Mesenchymal stem cell (in vitro differentiated cells and primary cell): ENCODE measurements around the gene ID3.
"Not testable (repeated sequence)": the region's sequence is repeated elsewhere in the genome, so short reads cannot be mapped to it uniquely, and the experiment has no call there.

ENCODE experiments used
- DNase-seq: peaks from one replicate; pipeline ENCODE4 v3.0.0-alpha.2; 2013
- H2AFZ ChIP-seq: one replicate; pipeline ENCODE4 v1.6.1; 2013; ENCODE audit warnings: low read depth, mild to moderate bottlenecking, control low read depth, inconsistent platforms, low read length, moderate library complexity
- H2AK5ac ChIP-seq: 2 replicates; pipeline ENCODE4 v1.6.1; 2013; ENCODE audit warnings: low read length, moderate library complexity, mild to moderate bottlenecking, inconsistent platforms; ENCODE audit not compliant: severe bottlenecking
- H2BK120ac ChIP-seq: one replicate; pipeline ENCODE4 v1.6.1; 2013; ENCODE audit warnings: low read depth, mild to moderate bottlenecking, inconsistent platforms, low read length, moderate library complexity
- H2BK12ac ChIP-seq, 2 experiments: one replicate each; pipeline ENCODE4 v1.6.1; 2013; ENCODE audit warnings: inconsistent platforms in 2 of 2, low read length in 2 of 2, mild to moderate bottlenecking in 2 of 2, moderate library complexity in 2 of 2, control low read depth in 1 of 2
- H2BK15ac ChIP-seq: one replicate; pipeline ENCODE4 v1.6.1; 2013; ENCODE audit warnings: mild to moderate bottlenecking, low read depth, inconsistent platforms; ENCODE audit not compliant: poor library complexity, severe bottlenecking
- H2BK5ac ChIP-seq: 2 replicates; pipeline ENCODE4 v1.6.1; 2013; ENCODE audit warnings: low read depth, mild to moderate bottlenecking, low read length, control low read depth, inconsistent platforms; ENCODE audit not compliant: poor library complexity, severe bottlenecking
- H3K14ac ChIP-seq, 2 experiments: one replicate each; pipeline ENCODE4 v1.6.1; 2013; ENCODE audit warnings: inconsistent platforms in 2 of 2, low read length in 2 of 2, control low read depth in 1 of 2, mild to moderate bottlenecking in 1 of 2, moderate library complexity in 1 of 2
- H3K18ac ChIP-seq, 2 experiments: one replicate each; pipeline ENCODE4 v1.6.1; 2013; ENCODE audit warnings: inconsistent platforms in 2 of 2, low read length in 2 of 2, control low read depth in 1 of 2, low read depth in 1 of 2, mild to moderate bottlenecking in 1 of 2
- H3K23ac ChIP-seq, 2 experiments: one replicate each; pipeline ENCODE4 v1.6.1; 2013; ENCODE audit warnings: inconsistent platforms in 2 of 2, low read length in 2 of 2, mild to moderate bottlenecking in 2 of 2, moderate library complexity in 2 of 2, control low read depth in 1 of 2
- H3K27ac ChIP-seq: 2 replicates; pipeline ENCODE4 v1.5.1; 2013; ENCODE audit warnings: mild to moderate bottlenecking, moderate library complexity, low read length, control low read depth, inconsistent platforms; ENCODE audit not compliant: poor library complexity, severe bottlenecking
- H3K27me3 ChIP-seq, 2 experiments: 2 replicates each; pipeline versions ENCODE4 v1.6.1 to v1.7.0; 2013; ENCODE audit warnings: low read length in 2 of 2, mild to moderate bottlenecking in 2 of 2, moderate library complexity in 2 of 2, control low read depth in 1 of 2, inconsistent platforms in 1 of 2; ENCODE audit not compliant: control insufficient read depth in 1 of 2, insufficient read depth in 1 of 2
- H3K36me3 ChIP-seq, 2 experiments: 2 replicates each; pipeline versions ENCODE4 v1.6.1 to v1.7.0; 2013; ENCODE audit warnings: low read length in 2 of 2, control low read depth in 1 of 2, inconsistent platforms in 1 of 2, low read depth in 1 of 2, mild to moderate bottlenecking in 1 of 2; ENCODE audit not compliant: insufficient read depth in 2 of 2, control insufficient read depth in 1 of 2
- H3K4ac ChIP-seq, 2 experiments: one replicate each; pipeline ENCODE4 v1.6.1; 2013; ENCODE audit warnings: inconsistent platforms in 2 of 2, low read length in 2 of 2, mild to moderate bottlenecking in 2 of 2, moderate library complexity in 2 of 2, control low read depth in 1 of 2, low read depth in 1 of 2
- H3K4me1 ChIP-seq: 2 replicates; pipeline ENCODE4 v1.6.1; 2013; ENCODE audit warnings: low read depth, low read length, control low read depth; ENCODE audit not compliant: control insufficient read depth, insufficient read depth
- H3K4me2 ChIP-seq: 2 replicates; pipeline ENCODE4 v1.6.1; 2013; ENCODE audit warnings: low read length, mild to moderate bottlenecking, inconsistent platforms; ENCODE audit not compliant: poor library complexity, severe bottlenecking
- H3K4me3 ChIP-seq, 2 experiments: 2 replicates each; pipeline versions ENCODE4 v1.5.1 to v1.7.0; 2013; ENCODE audit warnings: low read length in 2 of 2, mild to moderate bottlenecking in 2 of 2, control low read depth in 1 of 2, low read depth in 1 of 2; ENCODE audit not compliant: insufficient read depth in 1 of 2
- H3K79me1 ChIP-seq: replicated peaks from 2 replicates; pipeline ENCODE4 v1.6.1; 2013; ENCODE audit warnings: mild to moderate bottlenecking, control low read depth, low read length, inconsistent platforms; ENCODE audit not compliant: poor library complexity, severe bottlenecking
- H3K9ac ChIP-seq: 2 replicates; pipeline ENCODE4 v1.7.0; 2013; ENCODE audit warnings: mild to moderate bottlenecking, low read length, moderate library complexity
- H3K9me3 ChIP-seq: 2 replicates; pipeline ENCODE4 v1.7.0; 2013; ENCODE audit warnings: mild to moderate bottlenecking, low read length; ENCODE audit not compliant: control insufficient read depth
- H4K8ac ChIP-seq: one replicate; pipeline ENCODE4 v1.6.1; 2013; ENCODE audit warnings: inconsistent platforms, mild to moderate bottlenecking, low read length, moderate library complexity
- H4K91ac ChIP-seq: one replicate; pipeline ENCODE4 v1.6.1; 2013; ENCODE audit warnings: mild to moderate bottlenecking, low read length, inconsistent platforms
- WGBS: methylation state at CpG from one replicate; pipeline ENCODE4 v1.1.7; 2013; ENCODE audit warnings: mixed read lengths; 5-methylcytosine and 5-hydroxymethylcytosine counted together

ID3 gene

GRCh38 chr1:23585321-23586022, 26.2 kb upstream of the ID3 start:
- H3K27me3 ChIP-seq: no peaks in the 10 kb centered on the region
- peak overlapping the region; percentile 45 for H2BK15ac ChIP-seq
- H3K18ac ChIP-seq: peak overlapping the region; percentile 94 to 100
- peak overlapping the region; percentile 67 for H2AK5ac ChIP-seq
- H3K27ac ChIP-seq: no peak overlapping the region
- H3K4me1 ChIP-seq: peaks cover 11% of the 10 kb centered on the region
- H2BK5ac ChIP-seq: no peak overlapping the region
- no peaks in the 10 kb centered on the region for H3K9me3 ChIP-seq
- H3K79me1 ChIP-seq: no peaks in the 10 kb centered on the region
- peak overlapping the region; percentile 94 for H4K91ac ChIP-seq
- H3K9ac ChIP-seq: peak overlapping the region; percentile 67
- H3K23ac ChIP-seq: no peak overlapping the region
- peak overlapping the region; percentile 90 for H4K8ac ChIP-seq
- H3K4me2 ChIP-seq: no peak overlapping the region
- WGBS: 32% methylated on average over 9 of the region's 10 CpGs
- no peak overlapping the region for H2AFZ ChIP-seq
- H2BK12ac ChIP-seq: peak overlapping the region; percentile 99 to 100
- no peaks in the 10 kb centered on the region for H3K36me3 ChIP-seq
- peak overlapping the region; percentile 74 for H2BK120ac ChIP-seq
- H3K14ac ChIP-seq: no peak overlapping the region
- H3K4ac ChIP-seq: peak overlapping the region; percentile 88 to 96
- no peak overlapping the region for H3K4me3 ChIP-seq
- peak; percentile 99 for DNase-seq

GRCh38 chr1:23583727-23584126, 24.4 kb upstream of the ID3 start:
- H3K9ac ChIP-seq, H4K8ac ChIP-seq, H3K9me3 ChIP-seq, H2AFZ ChIP-seq, H3K27me3 ChIP-seq, H2BK5ac ChIP-seq, H3K4me2 ChIP-seq, H3K4me1 ChIP-seq, H3K27ac ChIP-seq, H2BK12ac ChIP-seq, H4K91ac ChIP-seq, H2BK120ac ChIP-seq, DNase-seq, H3K4me3 ChIP-seq, H2AK5ac ChIP-seq, H3K79me1 ChIP-seq, H2BK15ac ChIP-seq, H3K14ac ChIP-seq, H3K36me3 ChIP-seq, H3K4ac ChIP-seq, H3K23ac ChIP-seq: not testable (repeated sequence)
- H3K18ac ChIP-seq: peak overlapping the region in 1 of 2 experiments; percentile 73

- H3K36me3 ChIP-seq: no peaks in the 10 kb centered on the region
- no peak overlapping the region for H3K4me2 ChIP-seq
- H4K8ac ChIP-seq: peak overlapping the region; percentile 72
- H3K4me1 ChIP-seq: peaks cover 8% of the 10 kb centered on the region
- H3K23ac ChIP-seq: no peak overlapping the region
- H3K14ac ChIP-seq: no peak overlapping the region
- peak overlapping the region; percentile 82 to 85 for H2BK12ac ChIP-seq
- no peak overlapping the region for H2AFZ ChIP-seq
- WGBS: 92% methylated on average over 3 of the region's 4 CpGs
- H3K4me3 ChIP-seq: no peak overlapping the region
- no peaks in the 10 kb centered on the region for H3K79me1 ChIP-seq
- H2AK5ac ChIP-seq: no peak overlapping the region
- H3K9me3 ChIP-seq: no peaks in the 10 kb centered on the region
- no peak overlapping the region for H3K9ac ChIP-seq
- H2BK120ac ChIP-seq: peak overlapping the region; percentile 8
- H3K4ac ChIP-seq: peak overlapping the region; percentile 17 to 81
- no peak overlapping the region for H2BK5ac ChIP-seq
- peak overlapping the region; percentile 19 for H2BK15ac ChIP-seq
- no peak for DNase-seq
- H3K18ac ChIP-seq: peak overlapping the region; percentile 37 to 54
- no peak overlapping the region for H3K27ac ChIP-seq
- peak overlapping the region; percentile 59 for H4K91ac ChIP-seq
- no peaks in the 10 kb centered on the region for H3K27me3 ChIP-seq
These were observed 23.5 kb upstream of the ID3 start for GRCh38 chr1:23582820-23583219.

GRCh38 chr1:23581219-23581618, 21.9 kb upstream of the ID3 start:
- peak overlapping the region; percentile 82 to 98 for H2BK12ac ChIP-seq
- peak overlapping the region; percentile 78 for H4K8ac ChIP-seq
- H3K4me2 ChIP-seq: no peak overlapping the region
- peak overlapping the region; percentile 40 to 94 for H3K18ac ChIP-seq
- peak overlapping the region; percentile 42 for H2BK120ac ChIP-seq
- WGBS: 2% methylated on average over 8 of the region's 8 CpGs
- no peak overlapping the region for H2AK5ac ChIP-seq
- H3K27ac ChIP-seq: peak overlapping the region; percentile 37
- H3K9ac ChIP-seq: no peak overlapping the region
- peaks cover 13% of the 10 kb centered on the region for H3K4me1 ChIP-seq
- no peaks in the 10 kb centered on the region for H3K27me3 ChIP-seq
- peak; percentile 97 for DNase-seq
- H4K91ac ChIP-seq: peak overlapping the region; percentile 78
- no peaks in the 10 kb centered on the region for H3K9me3 ChIP-seq
- H2BK15ac ChIP-seq: peak overlapping the region; percentile 93
- no peaks in the 10 kb centered on the region for H3K79me1 ChIP-seq
- H3K36me3 ChIP-seq: no peaks in the 10 kb centered on the region
- peak overlapping the region; percentile 40 to 69 for H3K4ac ChIP-seq
- no peak overlapping the region for H3K23ac ChIP-seq
- H3K14ac ChIP-seq: no peak overlapping the region
- peak overlapping the region; percentile 4 for H2BK5ac ChIP-seq
- peak overlapping the region; percentile 68 for H2AFZ ChIP-seq
- H3K4me3 ChIP-seq: no peak overlapping the region
